A673 (cell line): ENCODE data around the gene SUFU. TPM values are rescaled to one million over a fixed set of nuclear protein-coding genes. Genes with fewer than 3 reads are reported as not detected.

ENCODE experiments used
- BruUV-seq: library from RNA; stranded (reverse); fragments of 400-500 nt; replicated peaks from 2 replicates; lab custom pipeline; 2021; lab: Mats Ljungman, UMichigan
- CTCF ChIA-PET: fragments of 300-600 bp; sonication (Branson Sonifier 250); formaldehyde crosslinking; loops from one replicate; lab custom pipeline; 2022; ENCODE audit warnings: antibody characterized with exemption; lab: Charles Lee
- POLR2A ChIA-PET: fragments of 300-600 bp; sonication (Branson Sonifier 250); formaldehyde crosslinking; loops from one replicate; lab custom pipeline; 2022; ENCODE audit warnings: antibody characterized with exemption; ENCODE audit not compliant: low non-redundant PET; lab: Charles Lee
- DNase-seq: peaks from one replicate; pipeline ENCODE4 v3.0.0-alpha.2; 2015; ENCODE audit warnings: low spot score
- H3K27ac ChIP-seq: fragments of 200-600 bp; sonication (generic); 2 replicates; pipeline ENCODE4 v1.5.1; 2016; ENCODE audit warnings: mixed run types, low read depth, mild to moderate bottlenecking, mixed read lengths, antibody characterized with exemption, low read length; ENCODE audit not compliant: poor library complexity, severe bottlenecking
- H3K27me3 ChIP-seq: fragments of 200-600 bp; sonication (generic); replicated peaks from 2 replicates; pipeline ENCODE4 v1.6.1; 2017; ENCODE audit warnings: mixed run types, low read depth, mild to moderate bottlenecking, mixed read lengths, antibody characterized with exemption, low read length; ENCODE audit not compliant: insufficient read depth, poor library complexity
- H3K36me3 ChIP-seq: fragments of 200-600 bp; sonication (generic); 2 replicates; pipeline ENCODE4 v1.6.1; 2016; ENCODE audit warnings: mixed run types, mild to moderate bottlenecking, mixed read lengths, antibody characterized with exemption, low read length; ENCODE audit not compliant: insufficient read depth, poor library complexity, severe bottlenecking
- H3K4me1 ChIP-seq: fragments of 200-600 bp; sonication (generic); 2 replicates; pipeline ENCODE4 v1.6.1; 2017; ENCODE audit warnings: mixed run types, mild to moderate bottlenecking, mixed read lengths, antibody characterized with exemption, low read length; ENCODE audit not compliant: insufficient read depth, poor library complexity, severe bottlenecking
- H3K4me3 ChIP-seq: fragments of 200-600 bp; sonication (generic); 2 replicates; pipeline ENCODE4 v1.5.1; 2016; ENCODE audit warnings: low read depth, mixed run types, mild to moderate bottlenecking, mixed read lengths, low read length; ENCODE audit not compliant: poor library complexity, severe bottlenecking
- H3K9me3 ChIP-seq: fragments of 200-600 bp; sonication (generic); 2 replicates; pipeline ENCODE4 v1.6.1; 2016; ENCODE audit warnings: mixed run types, low read depth, mild to moderate bottlenecking, mixed read lengths, antibody characterized with exemption, low read length; ENCODE audit not compliant: poor library complexity, severe bottlenecking
- EZH2 ChIP-seq: fragments of 200-600 bp; sonication (generic); IDR thresholded peaks from 2 replicates; pipeline ENCODE4 v1.6.1; 2017; ENCODE audit warnings: borderline replicate concordance, low read depth, mild to moderate bottlenecking, mixed read lengths, antibody characterized with exemption, low read length; ENCODE audit not compliant: poor library complexity, severe bottlenecking
- intact Hi-C: fragments of 100-400 bp; cut with micrococcal nuclease; formaldehyde crosslinking; loops from one replicate; pipeline ENCODE4 v1.10.0; 2022; ENCODE audit not compliant: unreplicated experiment
- total RNA-seq: library from RNA; stranded (reverse); gene quantifications from 2 replicates; pipeline ENCODE4 v1.2.3, GENCODE V29; 2021
- TF ChIP-seq, protein P1 (sequence below): fragments of 300-800, 200-600 bp; sonication (generic); conservative IDR thresholded peaks from 2 replicates; pipeline ENCODE4 v1.5.1; 2017; ENCODE audit warnings: low read depth, mild to moderate bottlenecking, antibody characterized with exemption, low read length, moderate library complexity, mixed read lengths

The SUFU gene
- total RNA-seq, 1 experiment from 2014 or later: 20.5 TPM

DNA sequence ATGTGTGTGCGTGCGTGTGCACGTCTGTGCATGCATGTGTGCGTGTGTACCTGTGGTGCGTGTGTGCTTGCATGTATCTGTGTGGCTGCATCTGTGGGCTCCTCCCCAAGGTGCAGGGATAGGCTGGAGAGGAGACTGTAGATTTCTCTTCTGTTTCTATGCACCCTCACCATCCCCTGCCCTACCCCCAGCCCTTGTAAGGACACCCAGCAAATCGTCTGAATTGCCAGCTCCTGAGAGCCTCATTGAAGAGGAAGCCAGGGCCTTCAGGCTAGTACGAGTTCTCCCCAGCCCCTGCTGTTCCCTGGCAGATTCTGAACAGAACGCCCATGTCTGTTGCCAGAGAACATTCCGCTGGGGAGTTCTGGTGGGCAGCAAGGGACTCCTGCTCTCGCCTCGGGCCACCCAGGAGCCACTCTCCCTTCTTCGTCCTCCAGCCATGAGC, 123.5 kb downstream of the SUFU start:
- intact Hi-C loops: no loop called here
- peak overlapping the region; percentile 67 for H3K27ac ChIP-seq
- no peaks in the 10 kb centered on the region for H3K36me3 ChIP-seq
- POLR2A ChIA-PET: interaction anchor here (0.6 kb wide), 1 partner anchor 48 kb away, joined by 3 read pairs; no protein-coding TSS in a partner anchor
- H3K4me1 ChIP-seq: no peaks in the 10 kb centered on the region
- CTCF ChIA-PET: no interaction called here
- BruUV-seq: no TSS peak
- no peaks in the 10 kb centered on the region for H3K27me3 ChIP-seq
- no peak overlapping the region for H3K4me3 ChIP-seq
- H3K9me3 ChIP-seq: no peaks in the 10 kb centered on the region
- TF ChIP-seq EZH2: no peak
- TF ChIP-seq, protein P1, sequence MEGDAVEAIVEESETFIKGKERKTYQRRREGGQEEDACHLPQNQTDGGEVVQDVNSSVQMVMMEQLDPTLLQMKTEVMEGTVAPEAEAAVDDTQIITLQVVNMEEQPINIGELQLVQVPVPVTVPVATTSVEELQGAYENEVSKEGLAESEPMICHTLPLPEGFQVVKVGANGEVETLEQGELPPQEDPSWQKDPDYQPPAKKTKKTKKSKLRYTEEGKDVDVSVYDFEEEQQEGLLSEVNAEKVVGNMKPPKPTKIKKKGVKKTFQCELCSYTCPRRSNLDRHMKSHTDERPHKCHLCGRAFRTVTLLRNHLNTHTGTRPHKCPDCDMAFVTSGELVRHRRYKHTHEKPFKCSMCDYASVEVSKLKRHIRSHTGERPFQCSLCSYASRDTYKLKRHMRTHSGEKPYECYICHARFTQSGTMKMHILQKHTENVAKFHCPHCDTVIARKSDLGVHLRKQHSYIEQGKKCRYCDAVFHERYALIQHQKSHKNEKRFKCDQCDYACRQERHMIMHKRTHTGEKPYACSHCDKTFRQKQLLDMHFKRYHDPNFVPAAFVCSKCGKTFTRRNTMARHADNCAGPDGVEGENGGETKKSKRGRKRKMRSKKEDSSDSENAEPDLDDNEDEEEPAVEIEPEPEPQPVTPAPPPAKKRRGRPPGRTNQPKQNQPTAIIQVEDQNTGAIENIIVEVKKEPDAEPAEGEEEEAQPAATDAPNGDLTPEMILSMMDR: no peak
- DNase-seq: no peak

DNA sequence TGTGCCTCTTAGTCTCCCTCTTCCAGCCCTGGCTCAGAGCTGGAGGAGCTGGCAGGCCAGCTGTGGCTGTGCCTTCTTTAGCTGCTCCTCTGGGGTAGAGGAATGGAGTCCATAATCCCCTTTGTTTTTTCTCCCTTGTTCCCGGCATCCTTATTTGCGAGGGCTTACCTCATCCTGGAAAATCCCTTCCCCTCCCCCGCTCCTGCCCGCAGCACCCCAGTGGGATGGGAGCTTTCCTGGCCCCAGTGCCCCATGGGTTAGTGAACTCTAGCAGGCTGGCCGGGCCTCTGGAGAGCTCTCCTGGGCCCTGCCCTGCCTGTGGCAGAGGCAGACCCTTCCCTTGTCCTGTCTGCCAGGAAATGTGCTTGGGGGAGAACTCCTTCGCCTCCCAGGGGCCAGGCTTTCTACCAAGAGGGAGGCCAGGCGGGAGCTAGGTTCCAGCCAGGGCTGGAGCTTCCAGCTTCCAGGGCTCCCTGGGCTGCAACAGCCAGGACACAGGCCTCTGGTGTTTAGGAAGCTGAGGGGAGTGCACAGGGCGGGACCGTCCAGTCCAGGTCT, 124.0 kb downstream of the SUFU start:
- no peak for TF ChIP-seq EZH2
- TF ChIP-seq, protein P1: no peak
- peak overlapping the region; percentile 67 for H3K27ac ChIP-seq
- DNase-seq: no peak
- no peaks in the 10 kb centered on the region for H3K9me3 ChIP-seq
- H3K4me1 ChIP-seq: peaks cover 3% of the 10 kb centered on the region
- intact Hi-C loops: no loop called here
- no peak overlapping the region for H3K4me3 ChIP-seq
- H3K27me3 ChIP-seq: no peaks in the 10 kb centered on the region
- H3K36me3 ChIP-seq: no peaks in the 10 kb centered on the region
- no TSS peak for BruUV-seq
- ChIA-PET POLR2A (interaction anchor here (0.6 kb wide), 1 partner anchor 49 kb away, joined by 3 read pairs; no protein-coding TSS in a partner anchor), CTCF (no interaction called here)

- H3K4me1 ChIP-seq: peaks cover 10% of the 10 kb centered on the region
- H3K36me3 ChIP-seq: no peaks in the 10 kb centered on the region
- no peak for TF ChIP-seq EZH2
- TF ChIP-seq, protein P1: no peak
- POLR2A ChIA-PET: no interaction called here
- no peaks in the 10 kb centered on the region for H3K9me3 ChIP-seq
- CTCF ChIA-PET: no interaction called here
- no peak overlapping the region for H3K4me3 ChIP-seq
- intact Hi-C loops: no loop called here
- no peaks in the 10 kb centered on the region for H3K27me3 ChIP-seq
- BruUV-seq: no TSS peak
- peak overlapping the region; percentile 67 for H3K27ac ChIP-seq
- DNase-seq: no peak
These were observed 124.7 kb downstream of the SUFU start for GRCh38 chr10:102628451-102628911.
